GM18867 (cell line): ENCODE measurements around the gene PKD2.
"Not testable (repeated sequence)": the region's sequence is repeated elsewhere in the genome, so short reads cannot be mapped to it uniquely, and the experiment has no call there.

Experiments used
- ATAC-seq: cut with Tn5 transposase; IDR thresholded peaks from one replicate; pipeline ENCODE4 v1.9.1; 2021; ENCODE audit warnings: mild to moderate bottlenecking, moderate library complexity; ENCODE audit not compliant: unreplicated experiment

Gene PKD2

GRCh38 chr4:87985887-87986200, 21.6 kb upstream of the PKD2 start:
- no peak for ATAC-seq

- no peak for ATAC-seq
These were observed 20.9 kb upstream of the PKD2 start for GRCh38 chr4:87986508-87986907.

DNA sequence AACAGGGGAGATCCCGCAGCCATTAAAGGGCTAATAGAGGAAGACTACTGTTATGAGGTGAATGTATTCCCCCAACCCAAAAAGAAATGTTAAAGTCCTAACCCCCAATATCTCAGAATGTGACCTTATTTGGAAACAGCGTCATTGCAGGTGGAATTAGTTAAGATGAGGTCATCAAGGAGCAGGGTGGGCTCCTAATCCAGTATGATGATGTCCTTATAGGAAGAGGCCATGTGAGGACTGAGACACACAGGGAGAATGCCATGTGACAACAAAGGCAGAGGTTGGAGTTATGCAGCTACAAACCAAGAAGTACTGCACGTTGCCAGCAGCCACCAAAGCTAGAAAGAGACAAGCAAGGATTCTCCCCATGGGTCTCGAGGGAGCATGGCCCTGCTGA, 17.7 kb upstream of the PKD2 start:
- no peak for ATAC-seq

DNA sequence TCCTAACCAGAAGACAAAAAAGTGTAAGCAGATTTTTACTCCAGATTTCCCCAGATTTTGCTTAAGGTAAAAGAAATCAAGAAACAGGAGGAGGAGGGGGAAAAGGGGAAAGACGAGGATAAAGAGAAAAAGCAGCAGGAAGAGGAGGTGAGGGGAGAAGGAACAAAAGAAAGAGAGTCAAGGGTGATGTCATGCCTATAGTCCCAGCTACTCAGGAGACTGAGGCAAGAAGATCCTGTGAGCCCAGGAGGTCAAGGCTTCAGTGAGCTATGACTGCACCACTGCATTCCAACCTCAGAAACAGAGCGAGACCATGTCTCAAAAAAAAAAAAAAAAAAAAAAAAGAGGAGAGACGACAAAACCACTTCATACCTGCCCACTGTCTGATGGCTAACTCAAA, 12.0 kb upstream of the PKD2 start:
- no peak for ATAC-seq

DNA sequence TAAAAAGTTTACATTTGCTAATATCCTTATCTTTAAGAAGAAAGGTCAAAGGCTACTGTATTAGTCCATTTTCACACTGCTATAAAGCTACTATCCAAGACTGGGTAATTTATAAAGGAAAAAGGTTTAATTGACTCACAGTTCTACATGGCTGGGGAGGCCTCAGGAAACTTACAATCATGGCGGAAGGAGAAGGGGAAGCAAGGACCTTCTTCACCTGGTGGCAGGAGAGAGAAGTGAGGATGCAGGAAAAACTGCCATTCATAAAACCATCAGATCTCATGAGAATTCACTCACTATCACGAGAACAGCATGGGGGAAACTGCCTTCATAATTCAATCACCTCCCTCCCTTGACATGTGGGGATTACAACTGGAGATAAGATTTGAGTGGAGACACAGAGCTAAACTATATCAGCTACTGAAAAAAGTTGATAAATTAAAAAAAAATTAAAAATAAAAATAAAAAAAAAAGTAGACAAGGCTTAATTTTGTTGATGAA, 8.2 kb upstream of the PKD2 start:
- ATAC-seq: not testable (repeated sequence)

DNA sequence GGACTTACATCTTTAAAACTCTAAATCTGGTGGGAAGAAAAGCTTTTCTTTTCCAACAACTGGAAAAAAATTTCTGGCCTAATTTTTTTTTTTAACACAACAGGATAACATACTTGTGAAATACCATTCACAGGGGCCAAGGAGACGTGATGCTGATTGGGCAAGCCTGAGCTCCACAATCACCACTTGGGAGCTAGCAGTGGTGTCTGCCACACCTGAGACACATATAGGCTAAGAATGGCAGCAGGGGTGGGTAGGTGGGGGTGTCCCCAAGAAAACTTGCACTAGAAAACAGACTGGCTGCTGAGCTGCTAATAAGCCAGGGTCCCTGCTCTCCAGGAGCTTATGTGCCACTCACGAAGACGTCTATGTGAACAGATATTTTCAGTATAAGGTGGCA, 5.6 kb upstream of the PKD2 start:
- no peak for ATAC-seq

DNA sequence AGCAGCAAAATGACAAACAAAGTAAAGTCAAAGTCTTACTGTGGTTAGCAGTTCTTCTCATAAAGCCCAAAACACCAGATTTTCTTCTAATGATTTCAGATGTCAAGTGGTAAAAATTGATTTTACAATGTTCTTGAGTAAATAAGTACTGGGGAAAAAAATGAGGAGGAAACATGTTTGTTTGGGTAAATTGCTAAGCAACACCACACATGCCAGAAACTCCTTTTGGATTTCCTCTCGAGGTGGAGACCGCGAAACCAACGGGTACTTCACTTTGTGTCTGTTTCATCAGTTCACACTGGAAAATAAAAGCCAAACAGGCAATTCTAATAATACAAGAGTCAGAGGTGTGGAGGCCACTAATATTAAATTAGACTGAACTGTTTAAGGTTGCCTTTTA, 4.6 kb upstream of the PKD2 start:
- ATAC-seq: no peak

DNA sequence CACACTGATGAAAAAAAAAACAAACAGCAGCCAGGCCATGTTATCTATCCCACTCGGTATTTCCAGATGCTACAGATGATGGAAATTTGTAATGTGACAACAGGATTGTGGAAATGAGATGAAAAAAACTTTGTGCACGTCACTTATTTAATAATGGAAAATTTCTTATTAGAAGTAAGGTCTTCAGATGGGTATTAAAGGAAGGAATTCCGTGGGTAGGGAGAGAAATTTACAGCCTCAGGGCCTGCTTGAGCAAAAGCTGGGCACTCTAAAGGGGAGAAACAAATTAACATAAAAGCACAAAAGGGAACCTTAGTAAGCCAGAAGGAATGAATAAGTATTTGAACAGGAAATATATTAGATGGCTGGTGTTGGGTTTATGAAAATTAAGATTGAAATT, 4.2 kb upstream of the PKD2 start:
- no peak for ATAC-seq

DNA sequence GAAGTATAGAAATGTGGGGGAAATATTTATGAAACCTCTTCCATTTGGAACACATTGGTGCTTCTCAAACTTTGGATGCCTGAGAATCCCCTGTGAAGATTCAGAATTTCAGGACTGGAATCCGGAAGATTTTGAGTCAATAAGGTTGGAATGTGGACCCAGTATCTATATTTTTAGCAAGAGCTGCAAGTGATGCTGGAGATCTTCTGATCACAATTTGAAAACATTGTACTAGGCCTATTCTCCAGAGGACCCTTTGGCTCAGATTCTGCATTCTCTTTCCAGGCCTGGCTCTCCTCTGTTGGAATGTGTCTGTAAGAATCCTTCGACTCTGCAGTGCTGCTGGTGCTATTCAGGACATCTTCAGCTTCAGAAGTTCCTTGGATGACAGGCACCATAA, 2.4 kb upstream of the PKD2 start:
- ATAC-seq: no peak

DNA sequence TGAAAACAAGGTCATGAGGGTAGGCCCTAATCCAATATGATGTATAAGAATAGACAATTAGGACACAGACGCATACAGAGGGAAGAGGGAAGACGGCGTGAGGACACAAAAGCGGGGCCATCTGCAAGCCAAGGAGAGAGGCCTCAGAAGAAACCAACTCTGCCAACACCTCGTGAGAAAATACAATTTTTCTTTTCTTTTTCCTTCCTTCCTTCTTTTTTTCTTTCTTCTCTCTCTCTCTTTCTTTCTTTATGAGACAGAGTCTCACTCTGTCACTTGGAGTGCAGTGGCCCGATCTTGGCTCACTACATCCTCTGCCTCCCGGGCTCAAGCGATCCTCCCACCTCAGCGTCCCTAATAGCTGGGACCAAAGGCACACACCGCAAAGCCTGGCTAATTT, 1.5 kb upstream of the PKD2 start:
- no peak for ATAC-seq

DNA sequence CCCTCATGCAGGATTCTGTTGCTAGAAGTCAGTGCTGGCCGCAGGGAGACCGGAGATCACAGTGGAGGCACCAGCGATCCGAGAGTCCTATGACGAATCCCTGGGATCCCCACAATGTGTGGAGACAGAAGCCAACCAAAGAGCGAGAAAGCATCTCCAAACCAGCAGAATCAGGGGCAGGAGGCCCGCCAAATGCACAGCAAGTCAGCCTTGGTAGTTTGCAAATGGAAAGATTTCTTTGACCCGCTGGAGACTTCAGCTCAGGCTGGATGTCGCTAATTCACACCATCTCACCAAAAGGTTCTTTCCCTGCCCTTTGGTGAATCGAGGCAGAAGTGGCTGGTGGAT, 505 bp upstream of the PKD2 start:
- ATAC-seq: no peak

- peak; percentile 47 for ATAC-seq
These were observed 797 bp downstream of the PKD2 start for GRCh38 chr4:88008122-88008742.

GRCh38 chr4:88008743-88009171, 1.3 kb downstream of the PKD2 start:
- no peak for ATAC-seq

GRCh38 chr4:88009871-88010270, 2.4 kb downstream of the PKD2 start:
- ATAC-seq: no peak

- no peak for ATAC-seq
These were observed 3.5 kb downstream of the PKD2 start for GRCh38 chr4:88010966-88011365.

DNA sequence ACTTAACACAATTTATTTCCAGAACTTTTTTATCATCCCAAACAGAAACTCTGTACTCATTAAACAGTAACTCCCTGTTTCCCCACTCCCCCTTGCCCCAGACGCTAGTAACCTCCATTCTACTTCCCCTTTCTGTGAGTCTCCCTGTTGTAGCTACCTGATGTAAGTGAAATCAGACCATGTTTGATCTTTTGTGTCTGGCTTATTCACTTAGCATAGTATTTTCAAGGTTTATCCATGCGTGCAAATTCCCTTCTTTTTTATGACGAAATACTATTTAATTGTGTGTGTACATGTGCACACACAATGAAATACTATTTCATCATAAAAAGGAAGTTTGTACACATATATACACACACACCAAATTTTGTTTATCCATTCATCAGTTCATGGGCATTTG, 5.2 kb downstream of the PKD2 start:
- ATAC-seq: peak; percentile 27

DNA sequence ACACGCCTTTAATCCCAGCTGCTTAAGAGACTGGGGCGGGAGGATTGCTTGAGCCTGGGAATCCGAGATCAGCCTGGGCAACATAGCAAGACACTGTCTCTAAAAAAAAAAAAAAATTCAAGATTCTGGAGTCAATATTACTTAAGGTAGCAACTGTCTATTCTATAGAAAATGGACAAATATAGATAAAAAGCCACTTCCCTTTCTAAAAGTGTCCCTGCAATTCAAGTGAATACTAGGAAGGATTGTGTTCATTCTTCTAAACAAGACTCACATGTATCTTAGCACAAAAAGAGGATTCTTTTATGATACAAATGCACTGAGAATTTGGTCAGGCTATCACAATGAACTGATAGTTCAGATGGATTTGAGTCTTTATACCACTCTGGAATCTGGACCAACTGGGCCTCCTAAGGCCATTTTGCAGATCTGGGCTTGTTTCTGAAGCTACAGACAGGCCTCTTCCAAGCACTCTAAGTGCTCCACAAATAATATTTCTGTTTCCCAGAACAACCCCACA, 7.0 kb downstream of the PKD2 start:
- ATAC-seq: no peak

GRCh38 chr4:88015659-88016295, 8.3 kb downstream of the PKD2 start:
- no peak for ATAC-seq

GRCh38 chr4:88017516-88018297, 10.3 kb downstream of the PKD2 start:
- ATAC-seq: no peak

DNA sequence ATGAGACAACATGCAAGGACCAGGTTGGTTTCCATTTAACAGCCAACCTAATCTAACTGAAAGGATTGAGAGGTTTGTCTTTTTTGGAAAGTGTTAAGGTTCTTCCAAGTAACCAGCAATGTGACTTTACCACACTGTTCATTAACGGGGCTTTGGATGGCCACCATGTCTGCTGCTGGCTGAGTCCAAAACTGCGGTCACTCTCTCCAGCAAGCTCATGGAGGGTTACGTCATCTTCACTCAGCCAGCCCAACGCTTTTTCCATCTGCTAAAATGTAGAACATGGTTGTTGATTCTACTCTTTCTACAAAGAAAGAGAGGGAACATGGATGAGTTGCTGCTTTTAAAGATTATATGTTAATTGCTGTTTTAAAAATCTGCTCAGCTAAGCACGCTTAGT, 11.0 kb downstream of the PKD2 start:
- ATAC-seq: no peak

DNA sequence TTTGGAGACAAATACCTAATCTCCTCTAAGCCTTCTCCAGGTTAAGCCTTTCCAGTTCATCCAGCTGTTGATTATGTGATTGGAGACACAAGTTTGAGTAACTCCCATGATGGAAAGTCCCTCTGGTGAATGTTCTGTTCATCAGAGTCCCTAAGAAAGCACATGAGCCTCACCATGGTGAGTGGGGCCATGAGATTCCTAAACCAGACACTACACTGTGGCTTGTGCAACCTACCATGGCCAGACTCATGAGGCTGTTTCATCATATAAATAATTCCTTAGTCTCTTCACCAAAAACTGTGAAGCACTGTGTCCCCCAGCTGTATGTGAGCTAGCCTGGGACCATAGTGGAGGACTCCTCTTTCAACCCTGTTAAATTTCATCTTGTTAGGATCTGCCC, 14.4 kb downstream of the PKD2 start:
- no peak for ATAC-seq

DNA sequence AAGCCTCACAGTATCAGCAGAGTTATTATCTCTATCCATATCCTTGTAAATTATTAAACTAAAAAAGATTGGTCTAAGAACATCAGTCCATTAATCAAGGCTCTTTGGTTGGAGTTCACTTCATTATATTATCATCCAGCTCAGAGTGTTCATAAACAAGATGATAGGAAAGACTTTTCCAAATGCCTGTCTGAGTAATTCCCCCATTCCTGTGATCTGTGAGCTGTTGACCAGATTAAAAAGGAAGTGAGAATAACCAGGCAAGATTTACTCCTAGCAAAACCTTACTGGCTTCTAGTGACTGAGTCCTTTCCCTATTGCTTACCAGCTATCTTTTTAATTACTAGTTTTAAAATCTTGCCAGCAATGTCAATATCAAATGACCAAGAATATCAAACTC, 14.9 kb downstream of the PKD2 start:
- no peak for ATAC-seq
